KMS-11 (cell line): ENCODE results near the gene ABHD12B.
"Not testable (repeated sequence)": the region's sequence is repeated elsewhere in the genome, so short reads cannot be mapped to it uniquely, and the experiment has no call there.

Experiments used
- H2AFZ ChIP-seq: fragments of 200-600 bp; sonication (generic); 2 replicates; pipeline ENCODE4 v1.6.1; 2016; ENCODE audit warnings: antibody characterized with exemption, mixed run types, low read depth
- H3K27ac ChIP-seq: fragments of 200-600 bp; sonication (generic); 2 replicates; pipeline ENCODE4 v1.6.1; 2016; ENCODE audit warnings: mild to moderate bottlenecking, mixed run types
- H3K27me3 ChIP-seq: fragments of 200-600 bp; sonication (generic); 2 replicates; pipeline ENCODE4 v1.6.1; 2017; ENCODE audit warnings: mild to moderate bottlenecking, low read depth, mixed run types, moderate library complexity; ENCODE audit not compliant: insufficient read depth
- H3K36me3 ChIP-seq: fragments of 200-600 bp; sonication (generic); 2 replicates; pipeline ENCODE4 v1.6.1; 2017; ENCODE audit warnings: mild to moderate bottlenecking, mixed run types; ENCODE audit not compliant: insufficient read depth
- H3K4me1 ChIP-seq: fragments of 200-600 bp; sonication (generic); 2 replicates; pipeline ENCODE4 v1.6.1; 2016; ENCODE audit warnings: mild to moderate bottlenecking, low read depth, mixed run types; ENCODE audit not compliant: poor library complexity, severe bottlenecking
- H3K4me2 ChIP-seq: fragments of 200-600 bp; sonication (generic); 2 replicates; pipeline ENCODE4 v1.7.0; 2016; ENCODE audit warnings: mild to moderate bottlenecking, mixed run types
- H3K4me3 ChIP-seq: fragments of 200-600 bp; sonication (generic); IDR thresholded peaks from 2 replicates; pipeline ENCODE4 v1.6.1; 2017; ENCODE audit warnings: low read depth, low read length, mixed read lengths; ENCODE audit not compliant: insufficient read depth
- H3K79me2 ChIP-seq: fragments of 200-600 bp; sonication (generic); 2 replicates; pipeline ENCODE4 v1.6.1; 2016; ENCODE audit warnings: low read depth, mixed run types; ENCODE audit not compliant: insufficient read depth
- H3K9ac ChIP-seq: fragments of 200-600 bp; sonication (generic); 2 replicates; pipeline ENCODE4 v1.6.1; 2016; ENCODE audit warnings: mild to moderate bottlenecking, mixed run types
- H4K20me1 ChIP-seq: fragments of 200-600 bp; sonication (generic); 2 replicates; pipeline ENCODE4 v1.6.1; 2016; ENCODE audit warnings: mild to moderate bottlenecking, mixed run types; ENCODE audit not compliant: insufficient read depth
- TF ChIP-seq, protein P1 (sequence below): fragments of 200-600 bp; sonication (generic); conservative IDR thresholded peaks from 2 replicates; pipeline ENCODE4 v1.6.1; 2017; ENCODE audit warnings: low read depth, mild to moderate bottlenecking, antibody characterized with exemption, low read length, moderate library complexity, mixed read lengths

ABHD12B gene

DNA sequence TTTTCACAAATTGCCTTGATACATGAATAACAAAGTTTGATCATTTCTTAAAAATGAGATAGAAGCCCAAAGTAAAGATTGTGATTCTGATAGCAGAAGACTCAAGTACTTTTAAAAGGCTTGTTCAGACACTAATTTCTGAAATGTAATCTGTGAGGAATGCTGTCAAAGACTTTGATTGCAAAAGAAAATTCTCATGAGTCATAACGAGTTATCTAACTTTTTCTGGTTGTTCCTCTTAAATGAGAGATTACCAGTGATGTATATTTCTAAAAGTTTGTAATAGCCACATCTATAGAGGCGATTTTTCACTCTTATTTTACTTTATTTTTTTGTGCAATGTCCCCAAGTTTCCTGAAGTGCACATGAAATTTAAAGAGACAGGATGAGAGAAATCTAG, 65.5 kb downstream of the ABHD12B start:
- TF ChIP-seq, protein P1, sequence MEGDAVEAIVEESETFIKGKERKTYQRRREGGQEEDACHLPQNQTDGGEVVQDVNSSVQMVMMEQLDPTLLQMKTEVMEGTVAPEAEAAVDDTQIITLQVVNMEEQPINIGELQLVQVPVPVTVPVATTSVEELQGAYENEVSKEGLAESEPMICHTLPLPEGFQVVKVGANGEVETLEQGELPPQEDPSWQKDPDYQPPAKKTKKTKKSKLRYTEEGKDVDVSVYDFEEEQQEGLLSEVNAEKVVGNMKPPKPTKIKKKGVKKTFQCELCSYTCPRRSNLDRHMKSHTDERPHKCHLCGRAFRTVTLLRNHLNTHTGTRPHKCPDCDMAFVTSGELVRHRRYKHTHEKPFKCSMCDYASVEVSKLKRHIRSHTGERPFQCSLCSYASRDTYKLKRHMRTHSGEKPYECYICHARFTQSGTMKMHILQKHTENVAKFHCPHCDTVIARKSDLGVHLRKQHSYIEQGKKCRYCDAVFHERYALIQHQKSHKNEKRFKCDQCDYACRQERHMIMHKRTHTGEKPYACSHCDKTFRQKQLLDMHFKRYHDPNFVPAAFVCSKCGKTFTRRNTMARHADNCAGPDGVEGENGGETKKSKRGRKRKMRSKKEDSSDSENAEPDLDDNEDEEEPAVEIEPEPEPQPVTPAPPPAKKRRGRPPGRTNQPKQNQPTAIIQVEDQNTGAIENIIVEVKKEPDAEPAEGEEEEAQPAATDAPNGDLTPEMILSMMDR: no peak
- H3K9ac ChIP-seq: no peak overlapping the region

DNA sequence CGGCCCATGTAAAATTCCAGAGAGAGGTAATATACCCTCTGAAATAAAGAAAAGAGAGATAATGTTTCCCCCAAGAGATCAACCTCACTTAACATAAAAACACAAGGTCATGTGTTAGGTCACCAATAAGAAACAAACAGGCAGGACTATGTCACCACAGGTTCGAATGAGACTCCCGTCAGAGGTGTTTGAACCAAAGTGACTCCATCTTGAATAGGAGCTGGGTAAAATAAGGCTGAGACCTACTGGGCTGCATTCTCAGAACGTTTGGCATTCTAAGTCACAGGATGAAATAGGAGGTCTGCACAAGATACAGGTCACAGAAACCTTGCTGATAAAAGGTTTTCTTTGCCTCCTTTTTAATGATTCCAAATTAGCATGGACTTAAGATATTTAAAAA, 65.9 kb downstream of the ABHD12B start:
- Histone ChIP-seq H3K9ac (no peak overlapping the region), H3K27ac (no peak overlapping the region), H3K36me3 (no peaks in the 10 kb centered on the region), H3K4me2 (no peak overlapping the region), H2AFZ (no peak overlapping the region), H3K27me3 (no peaks in the 10 kb centered on the region), H3K4me1 (no peaks in the 10 kb centered on the region), H3K79me2 (no peaks in the 10 kb centered on the region), H4K20me1 (no peaks in the 10 kb centered on the region), H3K4me3 (no peak overlapping the region)
- TF ChIP-seq, protein P1: no peak

More for the DNA sequence above, 65.5 kb downstream of the ABHD12B start:
- Histone ChIP-seq H3K79me2 (no peaks in the 10 kb centered on the region), H3K4me2 (no peak overlapping the region), H3K4me3 (no peak overlapping the region), H2AFZ (no peak overlapping the region), H4K20me1 (no peaks in the 10 kb centered on the region), H3K36me3 (no peaks in the 10 kb centered on the region), H3K27ac (no peak overlapping the region), H3K27me3 (no peaks in the 10 kb centered on the region), H3K4me1 (no peaks in the 10 kb centered on the region)

DNA sequence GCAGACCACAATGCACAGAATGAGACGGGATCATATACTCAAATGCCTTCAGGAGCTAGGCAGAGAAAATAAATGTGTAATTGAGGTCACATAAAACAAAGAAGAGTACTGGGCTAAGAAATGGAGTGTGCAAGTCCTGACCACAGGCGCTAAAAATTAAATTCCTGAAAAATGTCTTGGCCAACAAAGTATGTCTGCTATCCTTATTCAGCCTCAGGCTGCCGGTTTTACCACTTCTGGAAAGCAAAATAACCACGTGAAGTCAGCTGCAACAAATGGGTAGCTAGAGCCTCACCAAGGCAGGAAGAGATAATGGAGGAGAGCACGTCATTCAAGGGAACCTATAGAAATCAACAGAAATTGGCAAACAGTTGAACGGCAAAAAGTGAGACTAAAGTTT, 69.3 kb downstream of the ABHD12B start:
- H3K79me2 ChIP-seq: no peaks in the 10 kb centered on the region
- no peaks in the 10 kb centered on the region for H3K4me1 ChIP-seq
- H3K27me3 ChIP-seq: no peaks in the 10 kb centered on the region
- H3K4me2 ChIP-seq: no peak overlapping the region
- no peaks in the 10 kb centered on the region for H4K20me1 ChIP-seq
- H2AFZ ChIP-seq: no peak overlapping the region
- TF ChIP-seq, protein P1: no peak
- no peaks in the 10 kb centered on the region for H3K36me3 ChIP-seq
- no peak overlapping the region for H3K27ac ChIP-seq
- H3K9ac ChIP-seq: no peak overlapping the region
- H3K4me3 ChIP-seq: no peak overlapping the region

DNA sequence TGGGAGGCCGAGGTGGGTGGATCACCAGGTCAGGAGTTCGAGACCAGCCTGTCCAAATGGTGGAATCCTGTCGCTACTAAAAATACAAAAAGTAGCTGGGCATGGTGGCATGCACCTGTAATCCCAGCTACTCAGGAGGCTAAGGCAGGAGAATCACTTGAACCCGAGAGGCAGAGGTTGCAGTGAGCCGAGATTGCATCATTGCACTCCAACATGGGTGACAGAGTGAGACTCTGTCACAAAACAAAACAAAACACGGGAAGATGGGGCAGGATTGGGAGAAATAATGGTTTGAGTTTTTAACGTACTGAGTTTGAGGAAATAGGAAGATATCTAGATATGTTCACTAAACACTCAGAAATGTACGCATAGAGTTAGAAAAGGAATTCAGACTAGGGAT, 69.8 kb downstream of the ABHD12B start:
- not testable (repeated sequence) for H2AFZ ChIP-seq, H3K4me1 ChIP-seq, H3K36me3 ChIP-seq, H3K4me2 ChIP-seq, H4K20me1 ChIP-seq, H3K79me2 ChIP-seq, H3K27ac ChIP-seq, H3K27me3 ChIP-seq, H3K4me3 ChIP-seq, H3K9ac ChIP-seq

DNA sequence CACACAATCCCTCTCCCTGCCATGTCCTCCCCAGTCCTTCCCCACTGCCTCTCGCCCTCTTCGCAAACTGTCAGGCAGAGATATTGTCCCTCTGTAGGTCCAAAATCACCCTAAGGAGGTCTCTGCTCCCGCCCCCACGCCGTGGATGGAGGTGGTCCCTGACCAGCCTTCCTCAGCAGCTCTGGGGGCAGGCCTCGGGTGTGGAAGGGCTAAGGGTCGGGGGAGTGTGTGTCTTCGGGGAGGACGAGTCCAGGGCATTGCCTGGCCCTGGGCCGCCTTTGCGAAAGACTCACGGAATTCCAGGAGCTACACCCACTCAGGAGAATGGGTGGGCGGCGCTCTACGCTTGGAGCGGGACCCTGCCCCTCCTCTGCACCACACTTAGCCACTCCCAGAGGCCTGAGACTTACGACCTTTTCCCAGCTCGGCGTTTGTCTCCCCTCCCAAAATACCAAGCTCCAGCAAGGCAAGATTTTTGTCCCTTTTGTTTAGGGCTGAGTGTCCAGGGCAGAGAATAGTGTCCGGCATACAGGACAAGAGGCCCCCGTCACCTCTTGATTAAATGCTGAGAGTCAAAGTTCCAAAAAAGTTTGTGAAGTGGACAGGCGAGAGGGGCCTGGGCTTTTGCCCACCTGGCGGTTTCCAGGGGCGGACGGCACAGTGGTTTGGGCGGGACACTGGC, 71.5 kb downstream of the ABHD12B start:
- Histone ChIP-seq H3K79me2 (no peaks in the 10 kb centered on the region), H3K4me2 (no peak overlapping the region), H2AFZ (no peak overlapping the region), H4K20me1 (no peaks in the 10 kb centered on the region), H3K27ac (no peak overlapping the region), H3K27me3 (no peaks in the 10 kb centered on the region), H3K9ac (no peak overlapping the region), H3K4me1 (no peaks in the 10 kb centered on the region), H3K4me3 (no peak overlapping the region), H3K36me3 (no peaks in the 10 kb centered on the region)
- TF ChIP-seq, protein P1: no peak
